GM21390 (cell line): ENCODE measurements around the gene SLC6A12.

Source experiments
- ATAC-seq: cut with Tn5 transposase; IDR thresholded peaks from one replicate; pipeline ENCODE4 v1.9.1; 2021; ENCODE audit not compliant: unreplicated experiment

The SLC6A12 gene

DNA sequence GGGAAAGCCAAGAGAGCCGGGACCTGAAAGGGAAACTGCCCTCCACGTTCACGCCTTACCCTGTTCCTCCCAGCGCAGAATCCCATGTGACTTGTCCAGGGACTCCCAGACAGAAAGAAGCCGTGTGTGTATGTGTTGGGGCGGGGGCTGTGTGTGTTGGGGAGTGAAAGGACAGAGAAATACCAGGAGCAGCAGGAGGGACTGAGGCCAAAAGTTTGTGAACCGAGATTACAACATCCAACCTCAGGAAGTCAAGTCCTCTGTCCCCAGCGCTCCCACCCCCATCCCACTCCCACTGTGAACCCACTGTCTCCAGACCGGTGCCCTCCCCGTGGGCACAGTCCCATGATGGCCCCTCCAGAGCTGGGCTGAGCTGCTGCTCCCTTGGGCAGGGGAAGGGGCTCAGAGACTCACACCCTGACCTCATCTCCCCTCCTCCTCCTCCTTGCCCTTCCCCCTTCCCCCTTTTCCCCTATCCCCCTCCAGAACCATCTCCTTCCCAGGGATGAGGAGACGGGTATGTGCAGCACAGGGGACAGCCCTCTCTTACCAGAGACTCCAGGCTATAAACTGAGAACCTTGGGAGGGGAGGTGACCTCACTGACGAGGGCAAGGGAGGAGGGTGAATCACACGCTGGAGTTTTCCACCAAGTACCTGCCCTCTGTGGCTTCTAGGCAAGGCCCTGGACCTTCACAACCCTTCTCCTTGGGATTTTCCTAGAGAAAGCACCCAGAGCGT, at the start of gene SLC6A12:
Gene SLC6A12, minus strand, starts transcription at position 155 of the 739 bp plus-strand sequence. CDS start 4,171 bp downstream, outside the sequence.
- no peak for ATAC-seq

DNA sequence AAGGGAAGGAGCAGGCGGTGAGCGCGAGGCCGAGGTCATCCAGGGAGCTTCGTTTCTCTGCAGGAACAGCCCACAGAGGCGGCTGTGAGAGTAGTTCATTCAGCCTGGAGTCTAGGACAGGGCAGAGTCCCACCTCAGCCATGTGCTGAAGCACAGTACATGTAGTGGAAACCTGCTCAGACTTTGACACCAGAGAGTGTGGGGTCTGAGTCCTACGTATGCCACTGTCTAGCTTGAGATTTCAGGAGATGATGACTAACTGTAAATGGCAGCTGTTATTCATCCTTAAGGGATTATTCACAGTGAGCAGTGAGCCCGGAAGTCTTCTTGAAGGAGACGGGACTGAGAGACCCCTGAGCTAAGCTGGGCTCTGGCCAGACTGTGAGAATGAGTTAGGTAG, 49.6 kb upstream of the SLC6A12 start:
- ATAC-seq, result no peak

DNA sequence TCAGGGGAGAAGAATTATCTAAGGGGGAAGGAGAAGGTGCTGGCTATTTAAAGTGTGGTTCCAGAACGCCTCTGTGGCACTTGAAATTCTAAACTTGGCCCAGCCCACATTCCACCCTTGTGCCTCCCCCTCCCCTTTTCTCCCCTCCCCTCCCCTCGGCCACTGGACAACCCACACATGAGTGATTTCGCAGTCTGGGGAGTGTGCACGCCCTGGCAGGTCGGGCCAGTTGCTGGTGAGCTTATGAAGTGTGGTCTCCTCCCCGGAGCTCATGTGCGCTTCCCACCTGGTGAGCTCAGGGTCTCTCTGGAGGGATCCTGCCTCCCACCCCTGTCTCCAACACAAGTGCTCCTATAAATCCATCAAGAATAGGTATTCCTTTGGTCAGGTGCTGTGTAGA, 48.9 kb upstream of the SLC6A12 start, which contains the start of gene SLC6A13:
Gene SLC6A13, minus strand, starts transcription at position 20 of the 400 bp plus-strand sequence. CDS start 2,784 bp downstream, outside the sequence.
- no peak for ATAC-seq

DNA sequence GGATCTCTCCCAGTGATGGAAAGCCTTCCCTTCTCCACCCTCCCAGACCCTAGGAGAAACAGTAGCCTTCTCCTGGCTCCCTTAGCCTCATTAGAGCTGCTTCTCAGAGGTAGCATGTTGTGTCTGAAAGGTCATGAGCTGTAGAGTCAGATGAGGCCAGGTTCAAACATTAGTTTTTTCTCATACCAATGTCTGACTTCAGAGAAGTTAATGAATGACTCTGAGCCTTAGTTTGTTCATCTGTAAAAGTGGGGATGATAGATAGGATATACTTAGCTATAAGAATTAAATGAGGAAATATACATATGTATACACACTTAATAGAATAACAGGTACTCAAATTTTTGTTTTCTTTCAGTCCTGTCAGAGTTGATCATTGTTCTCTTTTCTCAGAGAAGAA, 48.2 kb upstream of the SLC6A12 start:
- ATAC-seq, result no peak

DNA sequence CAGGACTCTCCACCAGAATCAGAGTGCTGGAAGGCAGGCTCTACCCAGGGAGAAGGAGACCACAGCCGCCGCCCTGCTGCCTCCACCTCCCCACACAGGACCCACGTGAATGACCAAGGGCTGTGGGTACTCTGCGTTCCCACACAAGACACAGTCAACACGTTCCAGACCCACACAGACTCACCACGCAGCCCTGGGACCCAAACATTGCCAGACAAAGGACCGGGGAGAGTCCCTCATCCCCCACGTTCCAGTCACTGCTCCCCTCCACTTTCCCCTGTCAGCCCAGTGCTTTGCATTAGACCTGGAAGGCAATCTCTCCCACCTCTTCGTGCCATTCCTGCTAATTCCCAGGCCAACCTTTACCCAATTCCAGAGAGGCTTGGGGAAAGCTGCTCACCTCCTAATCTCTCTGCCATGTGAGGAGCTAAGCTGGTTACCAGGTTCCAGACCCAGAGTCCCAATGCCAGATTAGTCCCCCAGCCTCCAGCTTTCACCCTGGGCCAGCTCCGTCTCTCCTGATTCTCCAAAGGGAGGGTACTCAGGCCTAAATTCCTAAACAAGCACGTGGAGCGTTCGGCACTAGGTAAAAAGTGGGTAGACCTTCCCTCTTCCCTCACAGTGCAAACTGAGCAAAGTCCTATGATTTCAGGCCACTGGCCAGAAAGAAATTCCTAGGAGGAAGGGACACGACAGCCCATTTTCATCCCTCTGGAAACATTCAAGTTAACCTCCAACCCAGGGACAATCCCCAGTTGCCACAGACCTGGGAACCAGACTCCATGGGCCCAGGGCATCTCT, 43.8 kb upstream of the SLC6A12 start:
- ATAC-seq, result no peak

DNA sequence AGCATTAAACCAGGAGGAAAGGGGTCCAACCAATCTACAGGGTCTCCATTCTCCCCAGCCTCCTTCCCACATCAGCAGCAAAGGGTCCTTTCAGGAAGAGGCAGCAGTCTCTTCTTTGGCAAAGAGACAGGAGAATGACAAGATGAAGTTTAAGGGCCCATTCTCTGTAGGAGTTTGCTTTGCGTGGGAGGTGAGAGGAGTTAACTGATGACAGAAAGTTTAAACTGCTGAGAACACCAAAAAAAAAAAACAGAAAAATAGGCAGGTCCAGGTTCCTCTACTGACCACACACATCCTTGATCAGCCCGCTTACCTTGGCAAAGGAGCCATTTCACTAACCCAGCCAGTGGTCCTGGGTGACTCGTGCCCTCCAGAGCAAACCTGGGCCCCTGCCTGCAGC, 43.0 kb upstream of the SLC6A12 start:
- ATAC-seq, result no peak

DNA sequence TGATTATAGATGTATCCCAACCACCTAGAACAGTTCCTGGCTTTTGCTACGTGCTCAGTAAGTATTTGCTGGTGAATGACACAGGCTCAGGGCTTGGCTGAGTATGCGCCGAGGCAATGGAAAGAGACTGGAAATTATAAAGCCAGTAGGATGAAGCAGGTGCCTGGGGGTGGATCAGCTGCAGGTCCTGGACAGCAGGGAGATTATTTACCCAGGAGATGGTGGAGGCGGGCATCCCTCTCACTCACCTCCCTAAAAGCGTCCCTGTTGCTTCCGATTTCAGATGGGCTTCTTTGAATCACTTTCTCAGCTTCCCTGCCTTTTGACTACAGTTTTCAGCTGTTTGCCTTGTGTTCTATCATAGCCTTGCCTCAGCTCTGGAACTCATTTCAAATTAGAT, 42.3 kb upstream of the SLC6A12 start:
- ATAC-seq, result no peak

DNA sequence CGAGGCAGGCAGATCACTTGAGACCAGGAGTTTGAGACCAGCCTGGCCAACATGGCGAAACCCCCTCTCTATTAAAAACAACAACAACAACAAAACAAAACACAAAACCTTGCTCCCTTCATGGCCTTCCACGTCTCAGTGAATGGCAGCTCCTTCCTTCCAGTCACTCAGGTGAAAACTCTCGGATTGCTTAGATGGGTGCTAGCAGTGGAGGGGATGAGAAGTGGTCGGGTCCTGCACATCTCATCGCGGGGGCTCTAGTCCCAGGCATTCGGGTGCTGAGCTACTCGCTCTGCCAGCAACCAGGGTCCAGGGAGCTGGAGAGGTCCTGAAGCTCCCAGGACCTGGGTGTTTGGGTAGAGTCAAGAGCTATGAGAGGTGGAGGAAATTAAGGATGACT, 41.0 kb upstream of the SLC6A12 start:
- ATAC-seq, result no peak

DNA sequence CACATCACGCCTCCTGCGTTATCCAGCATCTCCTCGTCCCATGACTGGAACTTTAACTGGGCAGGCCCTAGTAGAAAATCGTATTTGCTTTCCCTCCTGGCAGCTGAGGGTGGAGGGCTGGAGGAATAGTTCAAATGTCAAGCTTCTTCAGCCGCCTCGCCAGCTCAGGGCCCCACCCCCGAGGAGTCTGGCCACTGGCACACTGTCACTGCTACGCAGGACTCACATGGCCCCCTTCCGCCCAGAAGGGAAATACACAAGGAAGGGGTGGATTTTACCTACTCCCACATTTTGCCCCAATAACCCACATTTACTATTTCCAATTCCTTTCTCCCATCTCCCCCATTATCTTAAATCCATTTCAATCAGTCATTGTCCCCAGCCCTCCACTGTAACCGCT, 40.1 kb upstream of the SLC6A12 start:
- no peak for ATAC-seq

DNA sequence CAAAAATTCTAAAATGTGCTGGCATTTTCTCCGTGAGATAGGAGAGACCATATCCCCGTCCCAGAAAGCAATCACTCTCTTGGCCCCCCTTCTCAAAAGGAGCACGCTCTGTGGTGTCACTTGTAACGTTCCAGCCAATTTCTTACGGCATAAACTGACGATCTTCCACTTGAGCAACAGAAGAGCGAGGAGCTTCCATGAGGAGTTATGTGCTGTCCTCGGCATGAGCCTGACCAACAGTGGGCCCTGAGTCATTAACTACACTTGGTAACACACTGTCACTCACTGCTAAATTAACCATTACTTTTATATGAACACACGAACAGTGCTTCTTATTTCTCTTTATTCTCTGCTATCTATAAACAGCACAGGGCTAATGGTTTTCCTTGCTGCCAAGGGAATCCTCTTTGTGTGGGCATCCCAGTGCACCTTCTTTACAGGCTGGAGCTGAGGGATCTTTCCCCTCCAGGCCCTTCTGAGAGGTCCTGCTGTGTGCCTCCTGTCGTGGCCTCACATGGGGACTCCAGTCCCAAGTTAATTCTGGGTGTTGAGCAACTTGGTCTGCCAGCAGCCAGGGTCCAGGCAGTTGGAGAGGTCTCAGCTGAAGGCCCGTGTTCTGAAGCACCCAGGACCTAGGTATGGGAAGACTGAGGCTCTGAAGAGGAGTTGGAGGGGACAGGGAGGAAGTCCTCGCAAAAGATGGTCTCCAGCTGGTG, 39.3 kb upstream of the SLC6A12 start:
- no peak for ATAC-seq

DNA sequence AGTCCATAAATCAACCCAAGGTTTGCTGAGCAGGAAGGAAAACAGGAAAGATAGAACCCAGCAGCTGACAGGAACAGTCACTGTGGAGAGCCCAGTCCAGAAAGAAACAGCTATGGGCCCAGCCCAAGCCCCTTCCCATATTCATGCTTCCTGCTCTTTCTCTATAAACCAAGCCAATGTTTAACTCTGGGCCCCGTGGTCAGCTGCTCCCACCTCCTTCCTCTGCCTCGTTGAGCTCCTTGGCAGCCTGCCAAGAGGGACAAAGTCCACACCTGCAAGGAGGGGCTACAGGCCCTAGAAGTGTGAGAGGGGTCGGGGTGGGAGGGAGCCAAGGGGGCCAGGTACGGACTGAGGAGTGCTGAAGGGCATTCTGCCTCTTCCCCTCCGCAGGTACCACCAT, 38.7 kb upstream of the SLC6A12 start:
- no peak for ATAC-seq

DNA sequence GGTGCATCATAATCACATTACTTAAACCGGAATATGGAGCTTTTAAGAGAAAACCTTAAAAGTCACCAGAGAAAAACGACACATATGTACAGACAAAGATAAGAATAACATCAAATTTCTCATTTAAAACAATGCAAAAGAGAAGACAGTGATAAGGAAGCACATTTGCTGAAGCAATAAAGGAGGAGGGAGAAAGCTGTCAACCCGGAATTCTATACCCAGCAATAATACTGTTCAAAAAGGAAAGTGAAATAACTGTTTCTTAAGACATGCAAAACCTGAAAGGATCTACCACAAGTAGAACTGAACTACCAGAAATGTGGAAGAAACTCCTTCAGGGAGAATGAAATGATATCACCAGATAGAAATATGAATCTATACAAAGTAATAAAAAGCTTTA, 33.3 kb upstream of the SLC6A12 start:
- ATAC-seq, result no peak

DNA sequence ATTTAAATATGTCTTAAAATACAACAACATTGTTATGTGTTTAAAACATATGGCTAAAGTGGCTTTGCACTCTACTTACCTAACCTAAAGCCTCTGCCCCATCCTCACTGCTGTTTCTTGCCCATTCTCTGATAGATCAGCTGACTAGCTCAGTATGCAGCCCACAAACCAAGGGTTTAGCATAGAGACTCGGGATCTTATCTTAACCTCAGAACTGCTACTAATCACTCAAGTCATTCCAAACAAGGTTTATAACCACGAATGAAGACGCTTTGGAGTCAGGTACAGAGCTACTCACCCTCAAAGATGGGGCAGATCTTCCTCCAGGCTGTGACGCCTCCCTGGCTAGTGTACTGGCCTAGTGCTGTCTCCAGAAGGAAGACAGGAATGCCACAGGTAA, 29.4 kb upstream of the SLC6A12 start:
- no peak for ATAC-seq

DNA sequence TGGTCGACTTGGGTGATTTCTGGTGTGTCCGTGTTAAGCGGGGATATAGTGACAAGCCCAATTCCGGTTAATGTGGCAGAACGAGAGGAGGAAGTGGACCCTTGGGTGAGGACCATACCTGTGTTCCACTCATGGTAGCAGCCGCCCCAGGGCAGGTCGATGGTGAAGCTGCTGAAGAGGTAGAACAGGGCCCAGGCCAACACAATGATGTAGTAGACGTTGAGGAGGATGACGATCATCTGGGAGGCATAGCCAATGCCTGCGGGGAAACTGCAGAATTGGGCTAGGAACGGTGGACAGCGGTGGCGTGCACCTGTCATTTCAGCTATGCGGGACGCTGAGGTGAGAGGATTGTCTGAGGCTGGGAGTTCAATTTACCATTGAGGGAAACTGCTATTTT, 28.5 kb upstream of the SLC6A12 start:
- ATAC-seq, result no peak

DNA sequence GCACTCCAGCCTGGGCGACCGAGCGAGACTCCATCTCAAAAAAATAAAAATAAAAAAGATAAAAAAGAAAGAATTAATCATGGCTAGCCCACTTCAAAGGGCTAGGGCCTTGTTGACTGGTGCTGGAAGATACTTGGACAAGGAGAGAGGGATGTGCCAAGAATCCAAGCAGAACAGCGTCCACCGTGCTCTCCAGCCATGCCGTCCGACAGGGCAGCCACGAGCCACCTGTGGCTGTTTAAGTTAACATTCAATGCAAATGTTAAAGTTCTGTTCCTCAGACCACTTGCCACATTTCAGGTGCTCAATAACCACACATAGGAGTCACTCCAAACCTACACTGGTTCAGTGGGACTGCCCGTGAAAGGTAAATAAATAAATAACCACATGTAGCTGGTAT, 27.3 kb upstream of the SLC6A12 start:
- no peak for ATAC-seq

DNA sequence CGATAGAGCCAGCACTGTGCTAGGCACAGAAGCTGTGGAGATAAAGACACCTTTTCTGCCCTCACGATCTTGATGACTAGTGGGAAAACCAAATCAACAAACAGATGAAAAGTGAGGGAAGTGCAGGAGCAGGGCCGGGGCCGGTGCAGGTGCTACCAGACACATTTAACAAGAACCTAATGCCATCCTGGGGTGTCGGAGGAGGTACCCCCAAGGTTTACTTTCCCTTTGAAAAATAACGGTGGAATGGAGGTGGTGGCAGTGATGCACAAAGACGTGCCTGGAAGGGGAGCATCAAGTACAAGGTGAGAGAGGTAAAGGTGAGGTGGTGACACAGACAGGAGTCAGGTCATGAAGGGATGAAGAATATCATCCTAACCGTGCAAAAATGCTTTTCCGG, 26.6 kb upstream of the SLC6A12 start:
- ATAC-seq, result no peak

DNA sequence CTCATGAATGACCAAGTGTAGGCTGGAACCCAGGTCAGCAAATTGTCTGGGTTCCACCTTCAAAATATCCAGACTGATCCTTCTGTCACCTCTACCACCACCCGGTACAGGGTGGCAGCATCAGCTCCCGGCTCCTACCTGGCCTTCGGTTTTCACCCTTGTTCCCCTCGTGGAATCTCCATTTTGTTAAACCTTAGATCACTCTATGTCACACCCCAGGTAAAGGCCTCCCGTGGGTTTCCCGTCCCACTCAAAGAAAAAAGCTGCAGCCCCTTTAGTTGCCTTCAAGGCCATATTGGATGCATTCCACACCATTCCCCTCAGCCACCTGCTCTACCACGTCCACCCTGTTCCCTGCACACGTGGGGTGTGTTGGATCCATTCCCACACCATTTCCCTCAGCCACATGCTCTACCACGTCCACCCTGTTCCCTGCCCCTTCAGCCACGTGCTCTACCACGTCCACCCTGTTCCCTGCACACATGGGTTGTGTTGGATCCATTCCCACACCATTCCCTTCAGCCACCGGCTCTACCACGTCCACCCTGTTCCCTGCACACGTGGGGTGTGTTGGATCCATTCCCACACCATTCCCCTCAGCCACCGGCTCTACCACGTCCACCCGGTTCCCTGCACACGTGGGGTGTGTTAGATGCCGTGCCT, 24.9 kb upstream of the SLC6A12 start:
- ATAC-seq, result no peak

DNA sequence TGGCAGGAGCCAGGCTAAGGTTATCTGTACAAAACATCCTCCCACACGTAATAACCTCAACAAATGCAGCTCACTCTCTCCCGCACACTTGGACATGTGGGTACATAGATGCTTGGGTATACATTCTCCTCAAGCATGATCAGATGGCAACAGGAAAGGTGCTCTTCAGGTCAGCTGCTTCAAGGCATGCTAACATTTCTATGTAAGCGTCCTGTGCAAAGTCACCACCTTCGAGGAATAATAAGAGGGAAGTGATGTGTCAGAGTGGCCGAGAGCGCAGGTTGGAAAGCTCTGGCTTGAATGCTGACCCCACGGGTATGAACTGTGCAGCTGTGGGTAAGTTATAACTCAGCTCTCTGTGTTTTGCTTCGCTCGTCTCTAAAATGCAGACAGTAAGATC, 24.2 kb upstream of the SLC6A12 start:
- ATAC-seq, result no peak

DNA sequence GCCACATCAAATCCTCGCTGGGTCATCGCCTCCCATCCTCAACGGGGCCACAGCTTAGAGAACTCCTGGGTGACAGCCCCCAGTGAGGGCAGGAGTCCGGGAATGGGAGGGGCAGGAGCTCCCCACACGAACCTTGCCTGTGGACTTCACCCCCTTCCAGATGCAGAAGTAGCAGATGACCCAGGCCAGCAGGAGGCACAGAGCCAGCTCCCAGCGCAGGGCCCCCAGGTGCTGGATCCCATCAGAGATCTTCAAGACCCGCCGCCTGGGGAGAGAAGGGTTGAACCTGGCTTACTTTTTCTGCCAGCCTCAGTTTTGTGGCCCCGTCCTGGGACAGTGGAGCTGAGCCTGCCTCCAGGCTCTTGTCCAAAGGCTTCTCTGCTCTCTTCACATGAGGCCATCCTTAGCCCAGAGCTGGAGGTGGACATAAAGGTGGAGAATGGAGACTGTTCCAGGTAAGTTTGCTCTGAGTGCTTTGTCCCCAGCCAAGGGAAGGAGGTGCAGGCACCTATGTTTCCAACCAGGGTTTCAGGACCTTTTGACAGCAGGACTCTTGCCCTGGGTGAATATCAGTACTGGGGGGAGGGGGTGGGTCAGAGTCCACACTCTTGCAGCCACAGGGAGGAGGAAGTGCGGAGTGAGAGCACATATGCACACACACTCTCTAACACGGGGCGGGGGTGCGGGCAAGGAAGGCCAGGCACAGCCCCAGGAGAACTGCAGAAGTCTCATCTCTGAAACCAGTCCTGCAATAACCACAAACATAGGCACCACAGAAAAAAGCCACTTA, 23.3 kb upstream of the SLC6A12 start:
- no peak for ATAC-seq

DNA sequence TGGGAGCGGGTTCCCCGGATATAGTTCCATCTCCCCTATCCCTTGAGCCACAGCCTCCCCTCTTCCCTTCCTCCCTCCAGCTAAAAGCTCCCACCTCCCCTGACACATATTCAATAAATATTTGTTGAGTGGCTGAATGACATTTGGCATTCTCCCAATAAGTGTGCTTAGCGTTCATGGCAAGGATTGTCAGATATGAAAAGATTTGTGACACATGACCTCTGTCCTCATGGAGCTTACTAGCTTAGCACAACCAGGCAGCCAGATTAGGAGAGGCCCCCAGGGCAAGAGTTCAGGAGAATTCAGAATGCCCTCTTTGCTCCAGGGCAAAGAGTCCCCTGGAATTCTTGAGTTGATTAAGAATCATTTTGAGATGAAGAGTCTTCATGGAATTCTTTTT, 22.5 kb upstream of the SLC6A12 start:
- ATAC-seq, result no peak
